ENCODE results near the gene FARS2. TPM values are rescaled to one million over a fixed set of nuclear protein-coding genes. Genes with fewer than 3 reads are reported as not detected.
A peak's percentile ranks its signal among the peaks of the same experiment; 100 is the strongest.

FARS2 gene
- total and polyA plus RNA-seq, 2 experiments from 2014 or later = 9.9 to 15.4 TPM

- 2% methylated on average over 21 of the region's 22 CpGs for WGBS (ENCODE audit: low lambda C conversion rate, missing lambda C conversion rate)
- no peak for TF ChIP-seq EZH2phosphoT487 (IDR thresholded peaks at IDR 0.05; ENCODE audit: low read depth, severe bottlenecking, unreplicated experiment)
- no peak for TF ChIP-seq CTCF (IDR thresholded peaks at IDR 0.05; ENCODE audit: poor library complexity)
- no peak for TF ChIP-seq EZH2 (IDR thresholded peaks at IDR 0.05; ENCODE audit: borderline replicate concordance)
- no peaks in the 10 kb centered on the region for H3K4me1 ChIP-seq (ENCODE audit: insufficient read depth)
- H3K36me3 ChIP-seq (replicated peaks; ENCODE audit: insufficient read depth, low read depth) = no peaks in the 10 kb centered on the region
- H2AFZ ChIP-seq = peak overlapping the region; percentile 77
- peak overlapping the region; percentile 82 for H3K4me3 ChIP-seq
- no peaks in the 10 kb centered on the region for H3K9me2 ChIP-seq (replicated peaks; ENCODE audit: insufficient read depth)
- no peaks in the 10 kb centered on the region for H4K20me1 ChIP-seq (ENCODE audit: insufficient read depth, poor library complexity, severe bottlenecking)
- peak overlapping the region; percentile 99 for H3K27ac ChIP-seq
- H3K79me2 ChIP-seq = peaks cover 48% of the 10 kb centered on the region
- DNase-seq (ENCODE audit: low spot score) = peak; percentile 79
- no peaks in the 10 kb centered on the region for H3K27me3 ChIP-seq
- H3K9me3 ChIP-seq (ENCODE audit: low read depth) = no peaks in the 10 kb centered on the region
- H3K4me2 ChIP-seq = peak overlapping the region; percentile 72
These were observed 1.1 kb upstream of the FARS2 start for GRCh38 chr6:5260111-5260620.

- DNase-seq (ENCODE audit: low spot score) = no peak
- H4K20me1 ChIP-seq (ENCODE audit: insufficient read depth, poor library complexity, severe bottlenecking) = no peaks in the 10 kb centered on the region
- H3K4me1 ChIP-seq (ENCODE audit: insufficient read depth) = no peaks in the 10 kb centered on the region
- peak overlapping the region; percentile 72 for H3K4me2 ChIP-seq
- H3K27ac ChIP-seq = peak overlapping the region; percentile 99
- H3K27me3 ChIP-seq = no peaks in the 10 kb centered on the region
- H3K9me2 ChIP-seq (replicated peaks; ENCODE audit: insufficient read depth) = no peaks in the 10 kb centered on the region
- H2AFZ ChIP-seq = peak overlapping the region; percentile 77
- TF ChIP-seq EZH2 (IDR thresholded peaks at IDR 0.05; ENCODE audit: borderline replicate concordance) = no peak
- TF ChIP-seq EZH2phosphoT487 (IDR thresholded peaks at IDR 0.05; ENCODE audit: low read depth, severe bottlenecking, unreplicated experiment) = no peak
- TF ChIP-seq CTCF (IDR thresholded peaks at IDR 0.05; ENCODE audit: poor library complexity) = no peak
- peak overlapping the region; percentile 82 for H3K4me3 ChIP-seq
- no peaks in the 10 kb centered on the region for H3K36me3 ChIP-seq (replicated peaks; ENCODE audit: insufficient read depth, low read depth)
- WGBS (ENCODE audit: low lambda C conversion rate, missing lambda C conversion rate) = 2% methylated on average over 19 of the region's 19 CpGs
- peaks cover 56% of the 10 kb centered on the region for H3K79me2 ChIP-seq
- no peaks in the 10 kb centered on the region for H3K9me3 ChIP-seq (ENCODE audit: low read depth)
These were observed 314 bp downstream of the FARS2 start for GRCh38 chr6:5261545-5262109.

GRCh38 chr6:5266423-5266822, 5.1 kb downstream of the FARS2 start:
- no peak for DNase-seq (ENCODE audit: low spot score)

More at GRCh38 chr6:5266423-5266822, 5.1 kb downstream of the FARS2 start:
- Histone ChIP-seq H3K4me1 (ENCODE audit: insufficient read depth) (no peaks in the 10 kb centered on the region), H3K4me3 (no peak overlapping the region), H3K4me2 (no peak overlapping the region), H3K79me2 (peaks cover 47% of the 10 kb centered on the region), H2AFZ (no peak overlapping the region), H3K9me2 (replicated peaks; ENCODE audit: insufficient read depth) (no peaks in the 10 kb centered on the region), H3K27ac (no peak overlapping the region), H3K9me3 (ENCODE audit: low read depth) (no peaks in the 10 kb centered on the region), H4K20me1 (ENCODE audit: insufficient read depth, poor library complexity, severe bottlenecking) (no peaks in the 10 kb centered on the region), H3K27me3 (no peaks in the 10 kb centered on the region), H3K36me3 (replicated peaks; ENCODE audit: insufficient read depth, low read depth) (no peaks in the 10 kb centered on the region)
- TF ChIP-seq EZH2phosphoT487 (IDR thresholded peaks at IDR 0.05; ENCODE audit: low read depth, severe bottlenecking, unreplicated experiment) (no peak), EZH2 (IDR thresholded peaks at IDR 0.05; ENCODE audit: borderline replicate concordance) (no peak), CTCF (IDR thresholded peaks at IDR 0.05; ENCODE audit: poor library complexity) (no peak)
- 95% methylated on average over 2 of the region's 2 CpGs for WGBS (ENCODE audit: low lambda C conversion rate, missing lambda C conversion rate)

Measured in hepatocyte (in vitro differentiated cells).